ENCODE measurements around the gene UGT1A9.

GRCh38 chr2:233779722-233780121 lies 108.0 kb downstream of the UGT1A9 start:
- TF ChIP-seq POLR2AphosphoS5 (IDR thresholded peaks at IDR 0.05) (no peak), POLR2A (IDR thresholded peaks at IDR 0.05) (no peak)
- TF ChIP-seq, protein P1, sequence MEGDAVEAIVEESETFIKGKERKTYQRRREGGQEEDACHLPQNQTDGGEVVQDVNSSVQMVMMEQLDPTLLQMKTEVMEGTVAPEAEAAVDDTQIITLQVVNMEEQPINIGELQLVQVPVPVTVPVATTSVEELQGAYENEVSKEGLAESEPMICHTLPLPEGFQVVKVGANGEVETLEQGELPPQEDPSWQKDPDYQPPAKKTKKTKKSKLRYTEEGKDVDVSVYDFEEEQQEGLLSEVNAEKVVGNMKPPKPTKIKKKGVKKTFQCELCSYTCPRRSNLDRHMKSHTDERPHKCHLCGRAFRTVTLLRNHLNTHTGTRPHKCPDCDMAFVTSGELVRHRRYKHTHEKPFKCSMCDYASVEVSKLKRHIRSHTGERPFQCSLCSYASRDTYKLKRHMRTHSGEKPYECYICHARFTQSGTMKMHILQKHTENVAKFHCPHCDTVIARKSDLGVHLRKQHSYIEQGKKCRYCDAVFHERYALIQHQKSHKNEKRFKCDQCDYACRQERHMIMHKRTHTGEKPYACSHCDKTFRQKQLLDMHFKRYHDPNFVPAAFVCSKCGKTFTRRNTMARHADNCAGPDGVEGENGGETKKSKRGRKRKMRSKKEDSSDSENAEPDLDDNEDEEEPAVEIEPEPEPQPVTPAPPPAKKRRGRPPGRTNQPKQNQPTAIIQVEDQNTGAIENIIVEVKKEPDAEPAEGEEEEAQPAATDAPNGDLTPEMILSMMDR (IDR thresholded peaks at IDR 0.05): no peak
